Cortex of kidney (tissue), 1 donor: ENCODE data around the gene RMC1.
"Not testable (repeated sequence)": the region's sequence is repeated elsewhere in the genome, so short reads cannot be mapped to it uniquely, and the experiment has no call there.

Experiments used
- DNase-seq: peaks from one replicate; lab custom pipeline; 2025; lab: John Stamatoyannopoulos, UW

Gene RMC1

DNA sequence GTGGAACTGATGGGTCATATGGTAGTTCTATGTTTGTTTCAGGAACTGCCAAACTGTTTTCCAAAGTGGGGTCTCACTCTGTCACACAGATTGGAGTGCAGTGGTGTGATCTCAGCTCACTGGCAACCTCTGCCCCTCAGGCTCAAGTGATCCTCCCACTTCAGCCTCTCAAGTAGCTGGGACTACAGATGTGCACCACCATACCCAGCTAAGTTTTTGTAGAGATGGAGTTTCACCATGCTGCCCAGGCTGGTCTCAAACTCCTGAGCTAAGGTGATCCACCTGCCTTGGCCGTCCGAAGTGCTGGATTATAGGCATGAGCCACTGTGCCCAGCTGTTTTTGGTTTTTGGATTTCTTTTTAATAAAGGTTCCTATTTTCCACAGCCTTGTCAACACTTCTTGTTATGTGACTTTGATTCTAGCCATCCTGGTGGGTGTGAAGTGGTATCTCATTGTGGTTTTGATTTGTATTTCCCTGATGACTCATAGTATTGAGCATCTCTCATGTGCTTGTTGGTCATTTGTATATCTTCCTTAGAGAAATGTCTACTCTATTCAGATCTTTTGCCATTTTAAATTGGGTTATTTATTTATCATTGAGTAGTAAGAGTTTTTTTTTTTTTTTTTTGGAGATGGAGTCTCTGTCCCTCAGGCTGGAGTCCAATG is 60.2 kb downstream of the RMC1 start:
- no peak for DNase-seq

DNA sequence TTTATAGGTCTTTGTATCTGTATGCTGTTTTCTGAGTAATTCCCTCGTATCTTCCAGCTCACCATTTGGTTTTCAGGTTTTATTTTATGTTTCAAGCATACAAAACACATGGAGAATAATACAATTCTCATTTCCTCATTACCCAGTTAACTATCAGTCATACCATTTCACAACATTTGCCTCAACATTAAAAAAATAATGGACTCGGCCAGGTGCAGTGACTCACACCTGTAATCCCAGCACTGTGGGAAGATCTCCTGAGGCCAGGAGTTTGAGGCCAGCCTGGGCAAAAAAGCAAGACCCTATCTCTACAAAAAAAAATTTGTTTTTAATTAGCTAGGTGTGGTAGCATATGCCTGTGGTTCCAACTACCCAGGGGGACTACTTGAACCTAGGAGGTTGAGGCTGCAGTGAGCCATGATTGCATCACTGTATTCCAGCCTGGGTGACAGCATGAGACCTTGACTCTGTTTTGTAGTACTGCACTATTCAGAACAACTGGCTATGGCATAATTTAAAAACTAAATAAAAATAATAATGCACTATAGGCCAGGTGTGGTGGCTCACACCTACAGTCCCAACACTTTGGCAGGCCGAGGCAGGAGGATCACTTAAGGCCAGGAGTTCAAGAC is 62.7 kb downstream of the RMC1 start:
- DNase-seq = no peak

GRCh38 chr18:23567671-23568070 is 64.4 kb downstream of the RMC1 start:
- DNase-seq = no peak

DNA sequence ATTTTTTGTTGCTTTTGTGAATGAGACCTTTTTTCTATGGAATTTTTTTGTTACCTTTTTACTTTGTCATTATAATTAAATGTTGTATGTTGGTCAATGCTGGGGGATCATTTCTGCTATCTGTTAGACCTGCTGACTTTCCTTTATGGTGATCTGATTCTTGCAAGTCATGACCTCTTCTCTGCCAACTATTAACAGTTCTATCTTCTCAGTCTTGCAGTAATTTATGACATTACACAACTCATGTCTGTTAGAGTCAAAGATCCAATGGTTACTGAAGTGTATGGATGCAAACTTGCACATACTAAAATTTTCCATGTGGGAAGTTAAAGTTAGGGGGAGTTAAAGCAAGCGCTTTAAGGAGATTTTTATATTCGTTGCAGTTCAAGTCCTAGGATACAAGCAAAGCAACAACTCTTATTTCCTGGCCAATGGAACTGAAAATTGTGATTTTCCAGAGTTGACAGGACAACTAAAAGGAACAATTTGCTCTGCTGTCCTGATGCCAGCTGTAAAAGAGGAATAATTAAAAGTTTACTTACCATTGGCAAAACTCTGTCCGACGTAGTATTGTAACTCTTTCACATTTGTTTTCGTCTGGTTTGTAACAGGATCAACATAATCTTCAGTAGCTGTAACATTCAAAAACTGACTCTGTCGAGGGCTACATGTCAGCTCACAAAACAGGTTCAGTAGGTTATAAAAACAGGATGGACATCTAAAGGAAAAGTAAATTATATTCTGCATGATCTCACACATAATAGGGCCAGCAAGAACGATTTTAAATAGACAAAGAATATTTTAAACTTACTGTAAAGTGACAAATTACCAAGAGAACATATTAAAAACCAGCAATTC is 65.2 kb downstream of the RMC1 start:
- no peak for DNase-seq

DNA sequence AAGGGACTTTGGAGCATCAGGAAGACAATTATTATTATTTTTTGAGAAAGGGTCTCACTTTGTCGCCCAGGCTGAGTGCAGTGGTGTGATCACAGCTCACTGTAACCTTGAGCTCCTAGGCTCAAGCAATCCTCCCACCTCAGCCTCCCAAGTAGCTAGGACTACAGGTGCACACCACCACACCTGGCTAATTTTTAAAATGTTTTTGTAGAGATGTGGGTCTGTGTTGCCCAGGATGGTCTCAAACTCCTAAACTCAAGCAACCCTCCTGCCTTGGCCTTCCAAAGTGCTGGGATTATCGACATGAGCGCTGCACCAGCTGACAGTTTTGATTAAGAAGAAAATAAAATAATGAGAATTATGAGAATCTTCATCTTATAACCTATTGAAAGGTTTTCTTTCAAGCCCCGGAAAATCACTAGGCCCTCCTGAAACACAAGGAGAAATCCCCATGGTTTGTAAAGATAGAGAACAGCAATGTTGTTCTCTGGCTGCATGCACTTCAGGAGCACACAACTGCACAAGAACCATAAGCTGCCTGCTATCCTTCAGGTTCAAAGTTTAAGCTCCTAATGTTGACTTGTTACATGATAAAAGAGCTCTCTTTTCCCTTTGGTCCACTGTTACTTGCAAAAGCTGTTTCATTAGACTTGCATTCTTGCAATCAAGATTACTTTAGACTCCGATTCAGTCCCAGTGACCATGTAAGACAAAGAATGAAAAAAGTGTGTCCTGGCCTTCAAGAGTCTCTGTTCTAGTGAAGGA is 66.2 kb downstream of the RMC1 start:
- no peak for DNase-seq

DNA sequence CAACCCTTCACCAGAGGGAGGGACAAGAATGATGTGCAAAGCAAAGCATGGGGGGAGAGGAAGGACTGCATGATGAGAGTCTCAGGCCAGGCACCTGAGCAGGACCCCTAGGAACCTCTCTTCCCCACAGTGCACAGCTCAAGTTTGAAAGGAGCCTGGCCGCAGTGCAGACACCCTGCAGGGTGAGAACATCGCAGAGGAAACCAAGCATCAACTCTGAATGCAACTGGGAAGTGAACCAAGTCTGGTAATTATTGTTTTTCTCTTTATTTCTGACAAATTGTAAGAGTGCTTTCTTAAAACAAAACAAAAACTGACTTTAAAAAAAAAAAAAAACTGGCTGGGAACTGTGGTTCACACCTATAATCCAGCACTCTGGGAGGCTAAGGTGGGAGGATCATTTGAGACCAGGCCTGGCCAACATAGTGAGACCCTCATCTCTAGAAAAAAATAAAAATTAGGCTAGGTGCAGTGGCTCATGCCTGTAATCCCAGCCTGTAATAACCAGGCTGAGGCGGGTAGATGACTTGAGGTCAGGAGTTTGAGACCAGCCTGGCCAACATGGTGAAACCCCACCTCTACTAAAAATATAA is 67.7 kb downstream of the RMC1 start:
- DNase-seq = no peak

GRCh38 chr18:23572012-23572411 is 68.7 kb downstream of the RMC1 start:
- no peak for DNase-seq

- no peak for DNase-seq
Observed at GRCh38 chr18:23572570-23572969, 69.3 kb downstream of the RMC1 start.

- DNase-seq = no peak
Observed at GRCh38 chr18:23573020-23573419, 69.7 kb downstream of the RMC1 start.

- DNase-seq = no peak
Observed at GRCh38 chr18:23573626-23574431, 70.5 kb downstream of the RMC1 start.

GRCh38 chr18:23574611-23575308 is 71.4 kb downstream of the RMC1 start:
- no peak for DNase-seq

DNA sequence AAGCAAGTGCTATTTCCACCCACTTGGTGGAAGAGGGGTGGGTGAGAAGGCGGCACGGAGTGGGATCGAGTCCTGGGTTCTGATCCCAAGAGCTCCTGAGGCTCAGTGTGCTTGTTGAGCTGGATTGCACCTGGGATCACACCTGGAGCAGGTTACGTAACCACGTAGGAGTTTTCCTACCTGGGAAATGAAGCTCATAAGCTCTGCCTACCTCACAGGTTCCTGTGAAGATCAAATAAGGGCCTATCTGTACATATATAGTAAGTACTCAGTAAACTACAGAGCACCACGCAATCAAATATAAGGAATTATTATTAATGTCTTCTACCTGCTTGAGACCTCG is 72.0 kb downstream of the RMC1 start:
- DNase-seq = no peak

DNA sequence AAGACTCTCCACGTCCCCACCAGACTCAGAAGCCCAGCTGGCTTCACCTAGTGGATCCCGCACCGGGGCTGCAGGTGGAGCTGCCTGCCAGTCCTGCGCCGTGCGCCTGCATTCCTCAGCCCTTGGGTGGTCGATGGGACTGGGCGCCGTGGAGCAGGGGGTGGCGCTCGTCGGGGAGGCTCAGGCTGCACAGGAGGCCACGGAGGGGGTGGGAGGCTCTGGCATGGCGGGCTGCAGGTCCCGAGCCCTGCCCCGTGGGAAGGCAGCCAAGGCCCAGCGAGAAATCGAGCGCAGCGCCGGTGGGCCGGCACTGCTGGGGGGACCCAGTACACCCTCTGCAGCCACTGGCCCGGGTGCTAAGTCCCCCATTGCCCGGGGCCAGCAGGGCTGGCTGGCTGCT is 74.2 kb downstream of the RMC1 start:
- DNase-seq = not testable (repeated sequence)

DNA sequence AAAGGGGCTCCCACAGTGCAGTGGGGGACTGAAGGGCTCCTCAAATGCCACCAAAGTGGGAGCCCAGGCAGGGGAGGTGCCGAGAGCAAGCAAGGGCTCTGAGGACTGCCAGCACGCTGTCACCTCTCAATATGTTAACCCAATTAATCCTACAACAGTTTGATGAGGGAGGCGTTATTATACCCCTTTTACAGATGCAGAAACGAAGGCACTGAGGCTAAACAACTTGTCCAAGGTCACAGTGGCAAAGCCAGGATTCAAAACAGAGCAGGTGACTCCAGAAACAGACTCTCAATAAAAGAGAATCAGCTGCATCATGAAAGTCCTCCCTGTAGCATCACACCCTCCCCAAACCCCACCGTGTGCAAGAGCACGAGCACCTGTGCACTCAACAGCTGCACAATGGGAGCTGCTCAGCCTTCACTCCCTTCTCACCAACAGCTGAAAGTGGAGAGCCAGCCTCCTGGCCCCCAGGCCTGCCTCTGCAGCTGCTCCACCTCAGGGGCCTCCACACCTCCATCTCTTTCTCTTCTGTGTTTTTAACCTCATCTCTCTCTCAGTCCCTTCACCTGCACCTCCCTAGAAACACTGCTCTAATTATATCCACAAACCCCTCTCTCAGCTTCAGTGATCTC is 74.9 kb downstream of the RMC1 start:
- DNase-seq = no peak

DNA sequence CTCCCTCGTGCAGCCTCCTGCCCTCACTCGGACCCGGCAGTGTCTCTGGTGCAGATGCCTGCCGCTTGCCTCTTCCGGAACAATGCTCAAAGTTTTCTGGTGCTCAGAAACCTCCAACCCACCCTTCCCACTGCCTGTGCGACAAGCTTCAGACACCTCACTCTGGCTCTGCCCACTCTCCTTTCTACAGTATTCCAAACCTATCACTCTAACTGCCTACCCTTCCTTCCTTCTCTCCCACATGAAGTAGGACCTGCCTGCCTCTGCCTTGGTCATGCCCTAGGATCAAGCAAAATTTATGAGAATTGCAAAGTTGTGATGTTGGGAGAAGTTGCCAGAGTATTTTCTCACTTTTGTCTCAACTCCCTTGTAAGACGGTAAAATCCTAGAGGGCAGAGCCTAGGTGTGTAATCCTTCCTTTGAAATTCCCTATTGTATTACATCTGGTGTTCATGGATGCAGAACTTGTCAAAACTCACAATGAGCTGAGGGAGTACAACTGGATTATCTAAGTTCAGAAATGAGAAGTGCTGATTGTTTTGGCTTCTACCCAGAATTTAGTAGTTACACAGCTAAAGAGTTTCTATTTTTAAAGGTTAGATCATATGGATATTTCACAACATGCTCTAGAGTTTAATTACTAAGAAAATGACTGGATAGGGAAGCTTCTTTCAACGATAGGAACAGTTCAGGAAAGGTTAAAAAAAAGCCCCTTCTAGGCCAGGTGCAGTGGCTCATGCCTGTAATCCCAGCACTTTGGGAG is 75.8 kb downstream of the RMC1 start:
- DNase-seq = no peak

DNA sequence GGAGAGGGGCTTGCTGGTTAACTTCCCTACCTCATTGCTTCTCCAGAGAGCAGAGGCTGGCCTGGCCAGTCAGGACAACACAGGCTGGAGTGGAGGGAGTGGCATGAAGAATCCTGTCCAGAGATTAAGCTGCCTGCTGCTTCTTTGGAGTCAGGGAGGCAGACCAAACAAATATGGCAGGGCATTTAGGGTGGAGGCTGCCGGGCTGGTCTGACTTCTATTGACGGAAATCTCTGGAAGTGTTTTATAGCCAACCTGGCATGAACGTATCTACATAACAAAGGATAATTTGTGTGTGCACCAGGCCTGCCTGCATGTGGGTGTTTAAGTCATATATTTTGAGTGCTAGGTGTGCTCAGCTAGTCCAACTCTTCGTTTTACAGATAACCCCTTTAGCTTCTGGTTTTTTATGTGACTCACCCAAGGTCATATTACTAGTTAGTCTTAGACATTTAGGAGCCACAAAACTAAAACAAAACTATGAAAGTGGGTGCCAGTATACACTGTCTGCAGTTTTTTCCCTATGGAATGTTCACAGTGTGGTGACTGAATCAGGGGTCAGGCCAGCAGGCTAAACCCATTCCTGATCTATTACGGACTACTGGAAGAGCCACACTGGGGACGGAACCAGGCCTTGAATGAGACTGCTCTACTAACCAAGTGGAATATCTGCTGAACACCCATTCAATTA is 77.5 kb downstream of the RMC1 start:
- DNase-seq = no peak
